ENCODE data around the gene THYN1.

THYN1 gene

DNA sequence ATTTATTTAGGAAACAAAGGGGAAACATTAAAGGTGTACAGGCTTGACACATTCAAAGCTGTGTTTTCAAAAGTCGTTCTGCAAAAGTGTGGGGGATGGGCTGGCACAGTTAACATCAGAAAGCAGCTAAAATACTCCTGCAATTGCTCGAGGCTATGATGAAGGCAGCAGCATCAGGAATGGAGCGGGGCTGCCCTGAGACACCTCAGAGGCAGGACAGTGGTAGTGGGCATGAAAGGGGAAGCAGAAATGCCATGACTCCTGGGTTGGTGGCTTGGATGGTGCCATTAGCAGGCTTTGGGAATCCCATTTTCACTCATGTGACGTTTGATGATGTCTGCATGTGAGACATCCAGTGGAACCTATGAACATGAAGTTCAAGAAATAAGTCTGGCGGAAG, 30.0 kb downstream of the THYN1 start:
- no peak for DNase-seq (ENCODE audit: low read depth)

DNA sequence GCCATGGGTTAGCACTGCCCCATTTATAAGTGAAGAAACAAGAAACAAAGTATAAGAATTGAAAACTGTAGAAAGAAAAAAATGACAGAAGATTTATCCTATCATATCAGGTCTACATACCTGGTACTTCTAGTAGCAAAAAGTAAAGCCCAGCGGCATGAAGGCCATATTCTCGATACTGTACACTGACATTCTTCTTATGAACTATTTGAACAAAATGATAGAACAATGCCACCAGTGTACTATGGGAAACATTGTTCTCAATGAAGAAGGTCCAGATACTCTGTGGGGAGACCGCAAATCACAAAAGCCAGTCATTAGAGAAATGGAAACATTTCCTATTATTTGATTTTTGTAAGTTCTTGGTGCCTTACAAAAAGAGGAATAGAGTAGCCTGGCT, 36.3 kb downstream of the THYN1 start:
- DNase-seq (ENCODE audit: low read depth), result no peak

- DNase-seq (ENCODE audit: low read depth), result no peak
Observed at GRCh38 chr11:134215836-134216235, 37.3 kb downstream of the THYN1 start.

GRCh38 chr11:134207538-134208239, 45.5 kb downstream of the THYN1 start:
- DNase-seq (ENCODE audit: low read depth), result no peak

DNA sequence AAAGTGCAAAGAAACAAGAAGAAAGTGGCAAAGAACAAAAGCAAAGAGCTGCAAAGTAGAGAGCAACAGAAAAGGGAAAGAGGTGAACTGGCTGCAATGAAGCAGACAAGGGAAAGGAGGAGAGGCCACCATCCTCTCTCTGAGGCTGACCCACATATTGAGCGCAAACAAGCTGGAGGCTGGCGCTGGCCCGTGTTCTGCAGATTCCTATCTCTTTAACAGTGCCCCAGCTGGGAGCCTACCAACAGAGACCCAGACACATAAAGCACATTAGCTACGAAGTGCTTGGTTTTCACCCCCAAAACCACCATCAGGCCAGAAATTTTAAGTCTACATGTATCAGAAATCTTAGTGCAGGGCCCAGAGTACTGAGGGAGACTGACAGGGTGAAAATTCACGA, 47.0 kb downstream of the THYN1 start:
- DNase-seq (ENCODE audit: low read depth), result no peak

DNA sequence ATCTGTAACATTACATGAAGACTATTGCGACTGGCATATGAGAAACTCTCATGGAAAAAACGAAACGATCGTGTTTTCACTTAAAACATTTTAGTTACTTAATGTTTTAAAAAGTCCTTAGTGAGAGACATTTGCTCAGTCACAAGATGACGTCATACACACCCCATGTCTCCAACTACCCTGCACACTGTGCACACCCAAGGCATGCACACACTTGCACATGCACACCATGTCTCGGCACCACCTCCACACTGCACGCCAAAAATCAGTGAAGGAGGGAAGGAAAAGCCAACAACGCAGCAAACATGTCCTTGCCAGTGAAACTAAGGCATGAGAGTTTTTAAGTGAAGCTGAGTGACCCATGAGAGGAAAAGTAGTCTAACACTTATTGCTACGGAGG, 47.4 kb downstream of the THYN1 start:
- no peak for DNase-seq (ENCODE audit: low read depth)

- no peak for DNase-seq (ENCODE audit: low read depth)
Observed at GRCh38 chr11:134202661-134203060, 50.5 kb downstream of the THYN1 start.

DNA sequence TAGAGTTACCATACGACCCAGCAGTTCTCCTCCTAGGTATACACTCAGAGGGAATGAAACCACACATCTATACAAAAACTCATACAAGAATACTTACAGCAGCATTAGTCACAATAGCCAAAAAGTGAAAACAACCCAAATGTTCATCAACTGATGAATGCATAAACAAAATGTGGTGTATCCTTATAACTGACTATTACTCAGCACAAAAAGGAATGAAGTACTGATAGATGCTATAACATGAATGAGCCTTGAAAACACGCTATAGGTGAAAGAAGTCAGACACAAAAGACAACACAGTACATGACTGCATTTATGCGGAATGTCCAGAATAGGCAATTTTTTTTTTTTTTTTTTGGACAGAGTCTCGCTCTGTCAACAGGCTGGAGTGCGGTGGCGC, 52.5 kb downstream of the THYN1 start:
- DNase-seq (ENCODE audit: low read depth), result no peak

DNA sequence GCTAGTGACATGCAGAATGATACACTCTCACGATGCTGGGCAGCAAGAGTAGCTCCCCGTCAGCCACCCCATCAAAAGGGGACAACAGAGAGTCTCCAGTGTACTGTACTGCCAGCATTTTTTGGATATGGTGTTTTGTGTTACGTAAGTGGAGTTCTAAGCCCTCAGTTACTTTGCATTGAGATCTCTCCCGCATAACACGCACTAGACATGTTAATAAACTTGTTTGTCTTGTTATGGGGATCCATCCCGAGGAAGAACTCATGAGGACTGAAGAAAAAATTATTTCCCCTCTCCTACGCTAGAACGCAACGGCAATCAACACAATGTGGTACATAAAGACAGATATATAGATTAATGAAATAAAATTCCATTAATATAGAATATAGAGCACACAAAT, 53.6 kb downstream of the THYN1 start:
- DNase-seq (ENCODE audit: low read depth), result no peak

All from GM04504 (cell line).